ENCODE data around the gene UTP3. TPM values are rescaled to one million over a fixed set of nuclear protein-coding genes. Genes with fewer than 3 reads are reported as not detected.

UTP3 gene
- total RNA-seq, 1 donor from 2014 or later: 38.5 TPM

DNA sequence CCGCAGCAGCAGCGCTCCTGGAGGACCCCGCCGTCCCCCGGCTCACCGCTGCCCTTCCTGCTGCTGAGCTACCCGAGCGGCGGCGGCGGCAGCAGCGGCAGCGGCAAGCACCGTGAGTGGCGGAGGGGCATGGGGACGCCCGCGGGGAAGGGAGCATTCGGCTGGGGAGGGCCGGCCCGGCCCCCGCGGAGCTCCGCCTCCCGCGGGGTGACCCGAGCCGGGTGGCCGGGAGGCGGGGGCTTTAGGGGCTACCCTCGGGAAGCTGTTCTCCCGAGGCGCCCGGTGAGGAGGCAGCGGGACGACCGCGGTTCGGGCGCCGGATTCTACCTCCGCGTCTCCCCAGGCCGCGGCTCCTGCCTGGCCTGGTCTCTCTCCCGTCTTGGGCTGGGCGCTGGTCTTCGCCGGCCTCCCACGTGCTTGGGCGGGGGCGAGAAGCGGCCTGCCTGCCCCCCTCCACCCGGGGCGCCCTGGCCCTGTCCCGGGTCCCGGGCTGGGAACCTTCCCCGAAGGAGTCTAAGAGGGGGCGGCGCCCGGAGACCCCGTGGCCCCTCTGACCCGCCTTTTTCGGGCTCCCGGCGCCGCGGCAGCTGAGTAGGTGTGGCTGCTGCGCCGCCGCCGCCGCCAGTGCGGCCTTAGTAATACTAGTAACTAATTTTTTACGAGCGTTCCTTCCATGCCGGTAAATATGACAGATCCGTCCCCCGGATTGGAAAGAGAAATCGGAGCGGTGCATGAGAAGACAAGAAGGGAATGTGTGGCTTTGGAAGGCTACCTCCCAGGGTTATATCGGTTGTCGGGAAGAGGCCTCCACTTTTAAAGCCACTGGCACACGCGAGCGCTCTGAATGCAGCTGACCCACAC is 17.1 kb downstream of the UTP3 start:
- DNase-seq (peak; percentile 72), ATAC-seq (ENCODE audit: low read depth) (peak; percentile 67)
- peak overlapping the region; percentile 92 for H3K4me3 Mint-ChIP-seq
- ChIA-PET CTCF (interaction anchor here (0.6 to 5.6 kb wide), 9 partner anchors 10 to 197 kb away, joined by 3 to 50 read pairs (median 6); partner anchors contain the start of genes MOB1B and UTP3), POLR2A (interaction anchor here (0.5 to 6.1 kb wide), 21 partner anchors 9 to 288 kb away, joined by 3 to 91 read pairs (median 10); partner anchors contain the start of genes DCK, GRSF1, MOB1B and RUFY3)
- intact Hi-C loops (cut with micrococcal nuclease): loop anchor here (1.0 to 5.0 kb wide), 6 partner anchors 8 to 289 kb away; partner anchors contain the start of gene MOB1B
- no peaks in the 10 kb centered on the region for H3K9me3 Mint-ChIP-seq
- TF ChIP-seq CTCF (IDR thresholded peaks at IDR 0.05): no peak
- H3K4me1 Mint-ChIP-seq: peaks cover 38% of the 10 kb centered on the region
- peaks cover 3% of the 10 kb centered on the region for H3K36me3 Mint-ChIP-seq (ENCODE audit: low read depth)
- peak overlapping the region; percentile 92 for H3K27ac Mint-ChIP-seq
- H3K27me3 Mint-ChIP-seq: no peaks in the 10 kb centered on the region

GRCh38 chr4:70706044-70706461 is 17.7 kb downstream of the UTP3 start:
- POLR2A ChIA-PET: interaction anchor here (1.1 to 6.1 kb wide), 12 partner anchors 8 to 288 kb away, joined by 4 to 91 read pairs (median 16); partner anchors contain the start of genes DCK, GRSF1, RUFY3 and UTP3
- H3K27ac Mint-ChIP-seq: peak overlapping the region; percentile 92

GRCh38 chr4:70706516-70706915 is 18.2 kb downstream of the UTP3 start:
- Mint-ChIP-seq H3K9me3 (no peaks in the 10 kb centered on the region), H3K4me1 (peaks cover 40% of the 10 kb centered on the region), H3K27ac (peak overlapping the region; percentile 92), H3K36me3 (ENCODE audit: low read depth) (peaks cover 3% of the 10 kb centered on the region), H3K27me3 (no peaks in the 10 kb centered on the region), H3K4me3 (peak overlapping the region; percentile 92)
- DNase-seq (no peak), ATAC-seq (ENCODE audit: low read depth) (no peak)
- intact Hi-C loops (cut with micrococcal nuclease): loop anchor here (5.0 kb wide), 1 partner anchor 66 kb away; no protein-coding TSS in a partner anchor
- ChIA-PET CTCF (interaction anchor here (0.6 to 5.6 kb wide), 4 partner anchors 9 to 28 kb away, joined by 4 to 50 read pairs (median 28); partner anchors contain the start of gene UTP3), POLR2A (interaction anchor here (1.3 to 6.1 kb wide), 11 partner anchors 8 to 287 kb away, joined by 4 to 91 read pairs (median 17); partner anchors contain the start of genes DCK, GRSF1, RUFY3 and UTP3)
- TF ChIP-seq CTCF (IDR thresholded peaks at IDR 0.05): no peak

More at GRCh38 chr4:70706044-70706461, 17.7 kb downstream of the UTP3 start:
- no peak for TF ChIP-seq CTCF (IDR thresholded peaks at IDR 0.05)
- intact Hi-C loops (cut with micrococcal nuclease): loop anchor here (5.0 kb wide), 1 partner anchor 66 kb away; no protein-coding TSS in a partner anchor
- CTCF ChIA-PET: interaction anchor here (0.6 to 5.6 kb wide), 5 partner anchors 9 to 49 kb away, joined by 4 to 50 read pairs (median 8); partner anchors contain the start of gene UTP3
- no peaks in the 10 kb centered on the region for H3K27me3 Mint-ChIP-seq
- H3K36me3 Mint-ChIP-seq (ENCODE audit: low read depth): peaks cover 3% of the 10 kb centered on the region
- no peak for DNase-seq
- H3K9me3 Mint-ChIP-seq: no peaks in the 10 kb centered on the region
- ATAC-seq (ENCODE audit: low read depth): no peak
- peak overlapping the region; percentile 92 for H3K4me3 Mint-ChIP-seq
- H3K4me1 Mint-ChIP-seq: peaks cover 38% of the 10 kb centered on the region

DNA sequence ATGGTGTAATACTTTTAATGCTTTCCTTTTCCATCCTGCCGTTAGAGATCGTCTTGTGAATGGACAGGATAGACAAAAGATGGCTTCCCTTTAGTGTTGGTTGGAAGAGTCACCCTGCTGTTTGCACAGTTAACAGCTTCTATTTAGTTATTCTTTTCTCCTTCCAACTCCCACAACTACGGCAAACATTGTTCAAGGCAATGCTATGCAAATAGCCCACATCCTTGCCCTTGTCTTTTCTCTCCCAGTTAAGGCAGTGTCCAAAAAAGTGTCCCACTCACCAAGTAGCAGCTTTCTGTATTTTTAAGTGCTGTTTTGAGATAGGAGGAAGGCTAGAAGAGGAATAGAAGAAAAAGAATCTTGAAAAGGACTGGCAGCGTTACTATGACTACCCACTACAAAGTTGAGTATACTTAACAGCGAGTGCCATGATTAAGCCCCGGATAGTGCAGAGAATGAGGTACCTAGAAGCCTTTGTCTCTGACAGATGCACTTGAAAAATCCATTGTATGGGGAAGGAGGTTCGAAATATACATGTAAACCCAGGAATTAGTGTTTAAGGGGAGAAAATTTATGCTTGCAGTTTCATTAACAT is 21.4 kb downstream of the UTP3 start:
- no peak for ATAC-seq (ENCODE audit: low read depth)

More for the DNA sequence above, 21.4 kb downstream of the UTP3 start:
- intact Hi-C loops (cut with micrococcal nuclease): loop anchor here (5.0 kb wide), 1 partner anchor 63 kb away; no protein-coding TSS in a partner anchor
- Mint-ChIP-seq H3K27me3 (no peaks in the 10 kb centered on the region), H3K4me1 (peaks cover 61% of the 10 kb centered on the region), H3K4me3 (no peak overlapping the region), H3K36me3 (ENCODE audit: low read depth) (no peaks in the 10 kb centered on the region), H3K9me3 (no peaks in the 10 kb centered on the region), H3K27ac (no peak overlapping the region)
- CTCF ChIA-PET: no interaction called here
- DNase-seq: no peak
- TF ChIP-seq CTCF (IDR thresholded peaks at IDR 0.05): no peak
- POLR2A ChIA-PET: interaction anchor here (0.6 to 0.8 kb wide), 2 partner anchors 9 to 21 kb away, joined by 3 to 4 read pairs; no protein-coding TSS in a partner anchor

Data from activated B cell treated with CpG ODN at 0.5 μM for 24 hours (primary cell).